GM21619 (cell line): Measurements from ENCODE around the gene REP15.
A peak's percentile ranks its signal among the peaks of the same experiment; 100 is the strongest.
"Not testable (repeated sequence)": the region's sequence is repeated elsewhere in the genome, so short reads cannot be mapped to it uniquely, and the experiment has no call there.

Source experiments
- ATAC-seq: cut with Tn5 transposase; IDR thresholded peaks from one replicate; pipeline ENCODE4 v1.9.1; 2021; ENCODE audit not compliant: unreplicated experiment

REP15 gene

DNA sequence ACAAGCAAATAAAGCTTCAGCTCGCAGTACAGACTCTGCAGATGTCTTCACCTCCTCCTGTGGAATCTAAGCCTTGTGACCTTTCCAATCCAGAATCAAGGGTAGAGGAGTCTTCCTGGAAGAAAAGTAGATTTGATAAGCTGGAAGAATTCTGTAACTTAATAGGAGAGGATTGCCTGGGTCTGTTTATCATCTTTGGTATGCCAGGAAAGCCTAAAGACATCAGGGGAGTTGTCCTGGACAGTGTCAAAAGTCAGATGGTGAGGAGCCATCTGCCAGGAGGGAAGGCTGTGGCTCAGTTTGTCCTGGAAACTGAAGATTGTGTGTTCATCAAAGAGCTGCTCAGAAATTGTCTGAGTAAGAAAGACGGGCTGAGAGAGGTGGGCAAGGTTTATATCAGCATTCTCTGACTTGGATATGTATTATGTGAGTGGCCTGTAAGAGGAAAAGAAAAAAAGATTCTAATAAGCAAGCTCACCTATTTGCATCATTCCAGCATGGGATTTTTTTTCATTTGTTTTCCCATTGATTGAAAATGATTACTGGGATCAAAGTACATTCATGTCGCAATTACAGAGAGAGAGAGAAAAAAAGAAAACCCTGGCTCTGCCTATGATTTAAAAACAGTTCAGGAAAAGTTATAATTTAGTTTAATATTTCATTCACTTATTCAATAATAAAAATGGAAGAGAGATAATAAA is 767 bp downstream of the REP15 start:
- no peak for ATAC-seq

DNA sequence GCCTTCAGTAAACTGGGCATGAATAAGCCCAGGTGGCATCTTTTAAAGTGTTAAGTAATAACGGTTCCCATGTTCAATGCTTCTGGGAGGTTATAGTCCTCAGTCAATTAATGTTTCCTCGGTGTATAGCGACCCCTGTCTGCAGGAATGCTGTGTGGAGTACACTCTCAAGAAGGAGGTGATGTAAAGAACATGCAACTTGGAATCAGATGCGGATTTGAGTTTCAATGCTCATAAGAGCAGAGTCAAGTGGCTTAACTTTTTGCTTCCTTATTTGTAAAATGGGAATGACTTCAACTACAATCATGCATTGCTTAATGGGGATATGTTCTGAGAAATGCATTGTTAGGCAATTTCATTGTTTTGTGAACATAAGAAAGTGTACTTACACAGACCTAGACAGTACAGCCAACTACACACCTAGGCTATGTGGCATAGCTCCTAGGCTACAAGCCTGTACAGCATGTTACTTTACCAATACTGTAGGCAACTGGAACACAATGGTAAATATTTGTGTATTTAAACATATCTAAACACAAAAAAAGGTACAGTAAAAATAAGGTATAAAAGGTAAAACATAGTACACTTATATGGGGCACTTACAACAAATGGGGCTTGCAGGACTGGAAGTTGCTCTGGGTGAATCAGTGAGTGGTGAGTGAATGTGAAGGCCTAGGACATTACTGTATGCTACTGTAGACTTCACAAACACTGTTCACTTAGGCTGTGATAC is 7.6 kb downstream of the REP15 start:
- ATAC-seq, result peak; percentile 92

GRCh38 chr12:27705263-27705662 is 9.0 kb downstream of the REP15 start:
- ATAC-seq, result no peak

GRCh38 chr12:27707216-27707615 is 11.0 kb downstream of the REP15 start:
- ATAC-seq, result no peak

DNA sequence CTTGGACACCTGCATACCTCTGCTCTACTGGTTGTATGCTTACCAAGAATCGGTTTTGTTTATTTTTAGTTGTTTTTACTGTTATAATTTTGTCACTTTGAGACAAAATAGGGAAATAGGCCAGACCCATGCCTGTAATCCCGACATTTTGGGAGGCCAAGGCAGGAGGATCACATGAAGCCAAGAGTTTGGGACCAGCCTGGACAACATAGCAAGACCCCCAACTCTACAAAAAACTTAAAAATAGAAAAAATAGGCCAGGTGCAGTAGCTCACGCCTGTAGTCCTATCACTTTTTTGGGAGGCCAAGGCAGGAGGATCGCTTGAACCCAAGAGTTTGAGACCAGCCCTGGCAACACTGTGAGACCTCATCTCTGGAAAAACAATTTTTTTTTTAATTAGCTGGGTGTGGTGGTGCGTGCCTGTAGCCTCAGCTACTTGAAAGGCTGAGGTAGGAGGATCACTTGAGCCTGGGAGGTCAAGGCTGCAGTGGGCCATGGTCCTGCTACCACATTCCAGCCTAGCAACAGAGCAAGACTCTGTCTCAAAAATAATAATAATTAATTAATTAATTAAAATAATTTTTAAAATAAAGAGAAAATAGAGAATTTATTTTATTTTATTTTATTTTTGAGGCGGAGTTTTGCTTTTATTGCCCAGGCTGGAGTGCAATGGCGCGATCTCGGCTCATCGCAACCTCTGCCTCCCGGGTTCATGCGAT is 13.1 kb downstream of the REP15 start:
- no peak for ATAC-seq

- ATAC-seq, result peak; percentile 40
Measured at GRCh38 chr12:27709932-27710591, 13.8 kb downstream of the REP15 start.

DNA sequence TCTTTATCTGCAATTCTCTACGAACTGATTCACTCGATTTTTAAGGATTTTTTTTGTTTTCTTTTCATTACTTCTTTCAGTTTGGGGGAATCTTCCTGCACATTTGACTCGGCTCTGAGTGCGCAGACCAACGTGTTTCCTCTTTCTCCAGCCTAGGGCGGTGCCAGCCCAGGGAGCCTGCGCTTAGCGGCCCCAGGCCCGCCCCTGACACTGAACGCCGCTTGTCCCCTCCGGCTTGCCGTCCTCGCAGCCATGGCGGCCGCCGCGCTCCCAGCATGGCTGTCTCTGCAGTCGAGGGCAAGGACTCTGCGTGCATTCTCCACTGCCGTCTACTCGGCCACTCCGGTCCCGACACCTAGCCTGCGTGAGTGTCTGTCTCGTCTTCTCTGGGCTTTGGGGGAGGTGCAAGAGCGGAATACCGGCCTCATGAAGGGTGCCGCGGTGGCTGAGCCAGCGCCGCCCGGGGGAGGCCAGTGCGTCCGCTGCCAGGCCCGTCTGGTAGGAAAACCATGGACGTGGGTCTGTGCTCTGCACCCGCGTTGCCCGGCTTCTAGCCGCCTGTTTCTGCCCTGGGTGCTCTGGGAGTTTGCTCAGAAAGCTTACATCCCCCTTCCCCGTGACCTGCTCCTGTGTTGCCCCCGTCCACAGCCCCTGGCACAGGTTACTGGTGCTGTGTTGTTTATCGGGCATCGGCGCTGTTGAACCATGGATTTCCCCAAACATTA is 14.5 kb downstream of the REP15 start, which contains the start of gene MRPS35:
Gene MRPS35 (plus strand): TSS at position 241 of the 725 bp plus-strand sequence. CDS start 12 bp downstream, at position 253.
- ATAC-seq, result peak; percentile 95

- peak; percentile 9 for ATAC-seq
Measured at GRCh38 chr12:27711317-27711682, 15.1 kb downstream of the REP15 start.

- ATAC-seq, result no peak
Measured at GRCh38 chr12:27711967-27712366, 15.7 kb downstream of the REP15 start.

DNA sequence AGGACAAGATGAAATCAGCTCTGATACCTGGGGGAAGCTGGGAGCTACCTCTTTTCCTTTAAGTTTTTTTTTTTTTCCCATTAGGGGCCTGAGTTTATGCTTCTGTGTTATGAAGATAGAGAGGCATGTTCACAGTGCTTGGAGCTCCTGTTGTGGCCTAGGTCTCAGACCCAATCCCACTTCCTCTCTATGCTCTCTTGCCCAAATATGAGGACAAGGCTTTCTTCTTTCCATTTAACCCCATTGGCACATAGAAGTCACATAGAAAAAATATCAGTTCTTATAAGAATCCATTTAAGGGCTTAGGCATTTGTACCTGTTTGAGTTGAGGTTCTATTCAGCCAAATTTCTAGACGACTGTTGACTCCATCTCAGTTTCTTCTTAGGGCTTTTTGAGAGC is 27.0 kb downstream of the REP15 start:
- no peak for ATAC-seq

DNA sequence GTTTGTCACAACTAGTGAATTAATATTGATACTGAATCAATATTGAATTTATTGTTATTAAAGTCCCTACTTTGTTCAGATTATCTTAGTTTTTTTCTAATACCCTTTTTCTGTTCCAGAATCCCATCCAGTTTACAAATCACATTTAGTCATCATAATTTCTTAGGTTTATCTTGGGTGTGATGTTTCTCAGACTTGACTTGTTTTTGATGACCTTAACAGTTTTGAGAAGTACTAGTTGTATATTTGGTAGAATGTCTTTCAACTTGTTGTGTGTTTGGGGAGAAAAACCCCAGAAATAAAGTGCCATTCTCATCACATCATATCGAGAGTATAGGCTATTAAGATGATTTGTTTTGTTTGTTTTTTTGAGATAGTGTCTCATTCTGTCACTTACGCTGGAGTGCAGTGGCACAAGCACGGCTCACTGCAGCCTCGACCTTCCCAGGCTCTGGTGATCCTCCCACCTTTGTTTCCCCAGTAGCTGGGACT is 33.9 kb downstream of the REP15 start:
- no peak for ATAC-seq

- peak; percentile 75 for ATAC-seq
Measured at GRCh38 chr12:27732281-27732680, 36.0 kb downstream of the REP15 start.

- peak; percentile 61 for ATAC-seq
Measured at GRCh38 chr12:27733052-27733656, 36.9 kb downstream of the REP15 start.

DNA sequence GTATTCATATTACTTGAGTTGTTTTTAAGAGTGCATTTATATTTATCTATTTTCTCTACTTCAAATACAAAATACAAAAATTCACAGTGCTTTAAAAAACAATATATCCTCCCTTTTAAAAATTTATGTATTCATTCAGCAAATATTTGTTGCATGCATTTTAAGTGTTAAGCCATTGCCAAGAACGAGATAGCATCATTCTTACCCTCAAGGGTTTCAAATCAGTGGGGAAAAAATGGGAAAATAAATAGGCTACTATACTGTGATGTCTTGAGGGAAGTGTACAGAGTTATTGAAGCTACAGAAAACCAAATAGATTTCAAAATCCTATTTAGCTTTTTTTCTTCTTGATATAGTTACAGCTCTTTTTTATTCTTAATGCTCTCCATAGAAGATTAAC is 37.5 kb downstream of the REP15 start:
- ATAC-seq, result no peak

DNA sequence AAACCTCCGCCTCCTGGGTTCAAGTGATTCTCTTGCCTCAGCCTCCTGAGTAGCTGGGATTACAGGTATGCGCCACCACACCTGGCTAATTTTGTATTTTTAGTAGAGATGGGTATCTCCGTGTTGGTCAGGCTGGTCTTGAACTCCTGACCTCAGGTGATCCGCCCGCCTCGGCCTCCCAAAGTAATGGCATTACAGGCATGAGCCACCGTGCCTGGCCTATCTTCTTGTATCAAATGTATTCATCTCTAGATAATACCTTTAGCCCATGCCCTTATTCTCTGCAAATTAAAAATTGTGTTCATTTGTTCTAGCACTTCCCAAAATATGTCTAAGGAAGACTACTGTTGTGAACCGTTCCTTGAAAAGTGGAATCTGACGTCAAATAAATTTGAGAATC is 38.1 kb downstream of the REP15 start:
- ATAC-seq, result not testable (repeated sequence)

DNA sequence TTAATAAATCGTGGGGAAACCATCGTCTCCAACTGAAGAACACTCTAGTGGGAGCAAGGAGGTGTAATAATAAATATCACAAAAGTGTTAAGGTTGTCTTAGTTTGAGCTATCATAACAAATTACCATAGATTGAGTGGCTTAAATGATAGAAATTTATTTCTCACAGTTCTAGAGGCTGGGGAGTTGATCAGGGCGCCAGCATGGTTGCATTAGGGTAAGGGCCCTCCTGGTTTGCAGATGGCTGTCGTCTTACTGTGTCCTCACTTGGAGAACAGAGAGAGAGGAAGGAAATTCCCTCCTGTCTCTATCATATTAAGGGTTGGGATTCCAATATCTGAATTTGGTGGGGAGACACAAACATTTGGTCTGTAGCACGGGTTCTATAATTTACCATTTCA is 47.4 kb downstream of the REP15 start:
- no peak for ATAC-seq

- not testable (repeated sequence) for ATAC-seq
Measured at GRCh38 chr12:27745734-27746133, 49.5 kb downstream of the REP15 start.
